SH-SY5Y (cell line): ENCODE results near the gene HSPA9.

Source experiments
- GATA2 ChIP-seq: IDR thresholded peaks from 2 replicates; pipeline ENCODE4 v1.6.1; 2011; ENCODE audit warnings: mild to moderate bottlenecking, low read depth, low read length
- GATA3 ChIP-seq: IDR thresholded peaks from 2 replicates; pipeline ENCODE4 v1.6.1; 2011; ENCODE audit warnings: low read depth, mild to moderate bottlenecking, low read length, moderate library complexity

DNA sequence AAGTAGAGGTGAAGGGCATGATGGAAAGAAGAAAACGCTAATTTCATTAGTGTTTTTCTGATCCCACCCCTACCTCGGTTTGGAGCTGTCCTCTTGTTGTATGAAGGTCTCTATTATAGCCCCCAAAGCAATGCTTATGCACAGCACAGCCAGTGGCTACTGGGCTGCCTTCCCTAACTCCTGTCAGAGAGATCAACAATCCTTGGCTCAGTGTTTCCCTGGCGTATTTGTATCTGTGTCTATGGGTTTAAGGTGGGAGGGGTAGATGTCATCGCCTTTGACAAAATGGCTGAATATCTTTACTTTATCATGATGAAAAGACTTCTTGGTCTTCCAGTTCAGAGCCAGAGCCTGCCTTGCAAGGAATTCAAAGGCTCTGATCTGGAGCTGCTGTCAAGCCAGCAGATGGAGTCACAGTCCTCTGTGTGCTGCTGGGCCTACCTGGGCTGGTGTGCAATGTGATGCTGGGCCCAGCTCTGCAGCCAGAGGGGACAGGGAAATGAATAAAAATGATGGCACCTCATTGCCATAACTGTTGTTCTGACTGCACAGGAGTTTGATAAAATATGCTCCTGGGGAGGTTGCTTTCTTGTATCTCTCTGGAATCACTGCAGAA, 20.1 kb upstream of the HSPA9 start:
- no peak for TF ChIP-seq GATA3
- no peak for TF ChIP-seq GATA2
